Esophagus muscularis mucosa (tissue), 4 donors: ENCODE data around the gene FRAS1. TPM values are rescaled to one million over a fixed set of nuclear protein-coding genes. Genes with fewer than 3 reads are reported as not detected.

Experiments used
- DNase-seq: peaks from one replicate; pipeline ENCODE4 v3.0.0-alpha.2; 2017; ENCODE audit errors: extremely low spot score
- H3K27ac ChIP-seq, 4 donors: fragments of 200-600 bp; sonication (generic); replicated peaks in 1 of 4; 1 replicate in 3 of 4; 2 replicates in 1 of 4; pipeline ENCODE4 v1.5.1; 2016 to 2019; ENCODE audit warnings: mild to moderate bottlenecking in 1 of 4
- H3K27me3 ChIP-seq, 4 donors: fragments of 200-600 bp; sonication (generic); one replicate each; pipeline versions ENCODE4 v1.5.1 to v1.6.0; 2016 to 2019
- H3K36me3 ChIP-seq, 4 donors: fragments of 200-600 bp; sonication (generic); one replicate each; pipeline ENCODE4 v1.5.1; 2016 to 2019
- H3K4me1 ChIP-seq, 4 donors: fragments of 200-600 bp; sonication (generic); one replicate each; pipeline ENCODE4 v1.5.1; 2016 to 2019
- H3K4me3 ChIP-seq, 4 donors: fragments of 200-600 bp; sonication (generic); 1 replicate in 2 of 4; 2 replicates in 2 of 4; pipeline ENCODE4 v1.5.1; 2016 to 2019; ENCODE audit warnings: mild to moderate bottlenecking in 4 of 4, moderate library complexity in 1 of 4
- H3K9me3 ChIP-seq, 4 donors: fragments of 200-600 bp; sonication (generic); 1 replicate in 3 of 4; 2 replicates in 1 of 4; pipeline ENCODE4 v1.5.1; 2016 to 2019
- CTCF ChIP-seq, 3 experiments: fragments of 200-600 bp in 2 of 3; fragments of 450-650 bp in 1 of 3; sonication (generic) in 2 of 3; IDR thresholded peaks; one replicate each; pipeline ENCODE4 v1.5.1; 2017 to 2019; ENCODE audit warnings: antibody characterized with exemption in 3 of 3, mild to moderate bottlenecking in 2 of 3, moderate library complexity in 1 of 3
- EP300 ChIP-seq: sonication (generic); formaldehyde crosslinking; IDR thresholded peaks from one replicate; pipeline ENCODE4 v1.6.1; 2017; ENCODE audit warnings: antibody characterized with exemption
- POLR2A ChIP-seq: fragments of 450-650 bp; IDR thresholded peaks from one replicate; pipeline ENCODE4 v1.6.1; 2017; ENCODE audit warnings: antibody characterized with exemption, moderate library complexity, mild to moderate bottlenecking, low read depth
- POLR2AphosphoS5 ChIP-seq, 2 donors: sonication (generic); formaldehyde crosslinking; IDR thresholded peaks; one replicate each; pipeline ENCODE4 v1.6.1; 2017; ENCODE audit warnings: antibody characterized with exemption in 2 of 2
- WGBS: methylation state at CpG from one replicate; pipeline ENCODE4 v1.1.5; 2018; 5-methylcytosine and 5-hydroxymethylcytosine counted together
- intact Hi-C: fragments of 100-400 bp; cut with DNase I; formaldehyde crosslinking; loops from one replicate; pipeline ENCODE4 v1.15.1; 2023
- total RNA-seq, 4 donors: library from RNA; depleted of rRNA; stranded (reverse); fragments of >200 nt; gene quantifications; one replicate each; pipeline versions ENCODE4 v1.1.0 to v1.2.1, GENCODE V29; 2016

The FRAS1 gene
- total RNA-seq, 4 donors from 2014 or later = 5.3 to 8.7 (median 5.7) TPM

GRCh38 chr4:78331186-78331585 is 274.1 kb downstream of the FRAS1 start:
- H3K27ac ChIP-seq = no peak overlapping the region
- WGBS = 89% methylated on average over 2 of the region's 2 CpGs
- DNase-seq = no peak
- peaks cover 0 to under 1% (median under 1%) of the 10 kb centered on the region in 4 donors for H3K4me1 ChIP-seq
- TF ChIP-seq POLR2AphosphoS5 (IDR thresholded peaks at IDR 0.05) (no peak), POLR2A (no peak), CTCF (IDR thresholded peaks at IDR 0.05) (no peak), EP300 (no peak)
- no peak overlapping the region for H3K4me3 ChIP-seq
- H3K36me3 ChIP-seq = no peaks in the 10 kb centered on the region
- no peaks in the 10 kb centered on the region for H3K27me3 ChIP-seq
- intact Hi-C loops = no loop called here
- no peaks in the 10 kb centered on the region for H3K9me3 ChIP-seq

- no peak overlapping the region for H3K27ac ChIP-seq
- H3K4me1 ChIP-seq = peaks cover 0 to 8% (median 6%) of the 10 kb centered on the region in 4 donors
- no peaks in the 10 kb centered on the region for H3K27me3 ChIP-seq
- intact Hi-C loops = no loop called here
- H3K9me3 ChIP-seq = no peaks in the 10 kb centered on the region
- no peaks in the 10 kb centered on the region for H3K36me3 ChIP-seq
- H3K4me3 ChIP-seq = no peak overlapping the region
- WGBS = 87% methylated on average over 5 of the region's 5 CpGs
- no peak for DNase-seq
- no peak for TF ChIP-seq EP300
- TF ChIP-seq CTCF (IDR thresholded peaks at IDR 0.05) = no peak
- TF ChIP-seq POLR2AphosphoS5 (IDR thresholded peaks at IDR 0.05) = no peak
- no peak for TF ChIP-seq POLR2A
Observed at GRCh38 chr4:78331965-78332364, 274.8 kb downstream of the FRAS1 start.

GRCh38 chr4:78332976-78333375 is 275.9 kb downstream of the FRAS1 start:
- Histone ChIP-seq H3K4me1 (peaks cover 0 to 8% (median 6%) of the 10 kb centered on the region in 4 donors), H3K27me3 (no peaks in the 10 kb centered on the region), H3K27ac (no peak overlapping the region), H3K4me3 (no peak overlapping the region), H3K36me3 (no peaks in the 10 kb centered on the region), H3K9me3 (no peaks in the 10 kb centered on the region)
- intact Hi-C loops = no loop called here
- DNase-seq = no peak
- 22% methylated on average over 1 of the region's 1 CpG for WGBS
- no peak for TF ChIP-seq POLR2A
- TF ChIP-seq POLR2AphosphoS5 (IDR thresholded peaks at IDR 0.05) = no peak
- TF ChIP-seq CTCF (IDR thresholded peaks at IDR 0.05) = no peak
- TF ChIP-seq EP300 = no peak

- peak; percentile 62 for DNase-seq
- TF ChIP-seq CTCF (IDR thresholded peaks at IDR 0.05) = no peak
- TF ChIP-seq POLR2AphosphoS5 (IDR thresholded peaks at IDR 0.05) = no peak
- no peak for TF ChIP-seq EP300
- no peak for TF ChIP-seq POLR2A
- H3K4me3 ChIP-seq = no peak overlapping the region
- 56% methylated on average over 4 of the region's 4 CpGs for WGBS
- H3K9me3 ChIP-seq = no peaks in the 10 kb centered on the region
- no peaks in the 10 kb centered on the region for H3K27me3 ChIP-seq
- intact Hi-C loops = no loop called here
- no peak overlapping the region for H3K27ac ChIP-seq
- no peaks in the 10 kb centered on the region for H3K36me3 ChIP-seq
- peaks cover 0 to 8% (median 6%) of the 10 kb centered on the region in 4 donors for H3K4me1 ChIP-seq
Observed at GRCh38 chr4:78336093-78336943, 279.2 kb downstream of the FRAS1 start.
